HepG2 (cell line): Measurements from ENCODE around the gene COL4A2. TPM values are rescaled to one million over a fixed set of nuclear protein-coding genes. Genes with fewer than 3 reads are reported as not detected.

Source experiments
- AHR ChIP-seq: IDR thresholded peaks from 2 replicates; pipeline ENCODE4 v1.6.1; 2018; ENCODE audit warnings: missing genetic modification reagents, missing compliant biosample characterization
- CEBPB ChIP-seq: IDR thresholded peaks from 2 replicates; pipeline ENCODE4 v1.6.1; 2011; ENCODE audit warnings: low read depth, low read length, improper control_type of control experiment, borderline replicate concordance
- ESRRA ChIP-seq: sonication (generic); formaldehyde crosslinking; IDR thresholded peaks from 2 replicates; pipeline ENCODE4 v1.5.1; 2020; ENCODE audit warnings: mild to moderate bottlenecking, low read depth, missing genetic modification reagents
- GFI1 ChIP-seq: sonication (generic); formaldehyde crosslinking; IDR thresholded peaks from 2 replicates; pipeline ENCODE4 v1.5.0; 2020; ENCODE audit warnings: missing genetic modification reagents, mild to moderate bottlenecking, borderline replicate concordance
- KLF12 ChIP-seq: sonication (generic); formaldehyde crosslinking; IDR thresholded peaks from 2 replicates; pipeline ENCODE4 v1.4.0; 2020; ENCODE audit warnings: missing genetic modification reagents, borderline replicate concordance
- KLF6 ChIP-seq: IDR thresholded peaks from 2 replicates; pipeline ENCODE4 v1.8.0; 2016; ENCODE audit warnings: missing biosample characterization, missing genetic modification reagents
- NFKB2 ChIP-seq: sonication (generic); formaldehyde crosslinking; IDR thresholded peaks from 2 replicates; pipeline ENCODE4 v1.4.0; 2020; ENCODE audit warnings: missing genetic modification reagents, borderline replicate concordance
- PHF20 ChIP-seq: sonication (generic); formaldehyde crosslinking; IDR thresholded peaks from 2 replicates; pipeline ENCODE4 v1.5.0; 2020; ENCODE audit warnings: mild to moderate bottlenecking, missing genetic modification reagents
- SOX5 ChIP-seq: IDR thresholded peaks from 2 replicates; pipeline ENCODE4 v1.6.1; 2016; ENCODE audit warnings: borderline replicate concordance
- SOX6 ChIP-seq, 2 experiments: fragments of 450-650 bp in 1 of 2; sonication (generic) in 1 of 2; formaldehyde crosslinking in 1 of 2; IDR thresholded peaks; 2 replicates each; pipeline versions ENCODE4 v1.4.0 to v1.6.1; 2017 to 2020; ENCODE audit warnings: antibody characterized with exemption in 1 of 2, mild to moderate bottlenecking in 1 of 2, missing genetic modification reagents in 1 of 2
- SP4 ChIP-seq: sonication (generic); formaldehyde crosslinking; IDR thresholded peaks from 2 replicates; pipeline ENCODE4 v1.8.1; 2023; ENCODE audit warnings: mild to moderate bottlenecking, missing genetic modification reagents
- TAF15 ChIP-seq: fragments of 200-400 bp; formaldehyde crosslinking; IDR thresholded peaks from one replicate; pipeline ENCODE4 v1.6.1; 2018; ENCODE audit warnings: mild to moderate bottlenecking, low read depth, low read length; ENCODE audit not compliant: poor library complexity, severe bottlenecking
- TBX2 ChIP-seq: sonication (generic); formaldehyde crosslinking; IDR thresholded peaks from 2 replicates; pipeline ENCODE4 v1.5.0; 2020; ENCODE audit warnings: missing genetic modification reagents, mild to moderate bottlenecking, borderline replicate concordance
- ZNF12 ChIP-seq: sonication (generic); formaldehyde crosslinking; IDR thresholded peaks from 2 replicates; pipeline ENCODE4 v1.5.0; 2020; ENCODE audit warnings: missing genetic modification reagents
- ZNF484 ChIP-seq: sonication (generic); formaldehyde crosslinking; IDR thresholded peaks from 2 replicates; pipeline ENCODE4 v1.5.1; 2020; ENCODE audit warnings: mild to moderate bottlenecking, low read depth, missing genetic modification reagents, borderline replicate concordance
- ZSCAN25 ChIP-seq: sonication (generic); formaldehyde crosslinking; IDR thresholded peaks from 2 replicates; pipeline ENCODE4 v1.8.0; 2022; ENCODE audit warnings: mild to moderate bottlenecking, missing genetic modification reagents
- ZSCAN29 ChIP-seq: sonication (generic); formaldehyde crosslinking; conservative IDR thresholded peaks from 2 replicates; pipeline ENCODE4 v1.4.0; 2020; ENCODE audit warnings: mild to moderate bottlenecking, missing genetic modification reagents
- ZSCAN31 ChIP-seq: sonication (generic); formaldehyde crosslinking; IDR thresholded peaks from 2 replicates; pipeline ENCODE4 v1.5.0; 2020; ENCODE audit warnings: low read depth, mild to moderate bottlenecking, missing genetic modification reagents
- ZSCAN9 ChIP-seq: IDR thresholded peaks from 2 replicates; pipeline ENCODE4 v1.6.1; 2016; ENCODE audit warnings: borderline replicate concordance
- polyA plus RNA-seq, 8 experiments: library from polyadenylated mRNA; depleted of rRNA in 3 of 8; stranded (reverse) in 7 of 8; unstranded in 1 of 8; fragments of >200 nt; fragmentation: Illumina TruSeq in 4 of 8; extraction: Trizol in 4 of 8; gene quantifications; 2 replicates each; pipeline versions ENCODE4 v1.2.1 to v1.2.3, GENCODE V29; 2011 to 2016; ENCODE audit warnings: low read depth in 4 of 8, missing spikeins in 1 of 8, mixed read lengths in 1 of 8; ENCODE audit not compliant: insufficient read depth in 1 of 8
- total RNA-seq, 5 experiments: library from RNA; depleted of rRNA; stranded (reverse); fragments of >200 nt; fragmentation: Illumina TruSeq; extraction: Trizol; gene quantifications; 2 replicates each; pipeline ENCODE4 v1.2.3, GENCODE V29; 2016; ENCODE audit warnings: low read depth in 1 of 5
- TF ChIP-seq, protein P1 (sequence below): IDR thresholded peaks from 2 replicates; pipeline ENCODE4 v1.6.1; 2012; ENCODE audit warnings: inconsistent platforms
- TF ChIP-seq, protein P2 (sequence below): IDR thresholded peaks from 2 replicates; pipeline ENCODE4 v1.6.1; 2016; ENCODE audit warnings: missing compliant biosample characterization, missing genetic modification reagents, borderline replicate concordance
- TF ChIP-seq, protein P3 (sequence below): sonication (generic); formaldehyde crosslinking; IDR thresholded peaks from 2 replicates; pipeline ENCODE4 v1.5.0; 2020; ENCODE audit warnings: missing genetic modification reagents
- TF ChIP-seq, protein P4 (sequence below): IDR thresholded peaks from 2 replicates; pipeline ENCODE4 v1.6.1; 2016; ENCODE audit warnings: missing genetic modification reagents, missing compliant biosample characterization
- TF ChIP-seq, protein P5 (sequence below): sonication (generic); formaldehyde crosslinking; IDR thresholded peaks from 2 replicates; pipeline ENCODE4 v1.4.0; 2020; ENCODE audit warnings: missing genetic modification reagents

Gene COL4A2
- total and polyA plus RNA-seq, 2 of the 13 experiments (the other 11 are each of a cell fraction or from before 2014, with no cell fraction given): 0.22 to 1.9 TPM

DNA sequence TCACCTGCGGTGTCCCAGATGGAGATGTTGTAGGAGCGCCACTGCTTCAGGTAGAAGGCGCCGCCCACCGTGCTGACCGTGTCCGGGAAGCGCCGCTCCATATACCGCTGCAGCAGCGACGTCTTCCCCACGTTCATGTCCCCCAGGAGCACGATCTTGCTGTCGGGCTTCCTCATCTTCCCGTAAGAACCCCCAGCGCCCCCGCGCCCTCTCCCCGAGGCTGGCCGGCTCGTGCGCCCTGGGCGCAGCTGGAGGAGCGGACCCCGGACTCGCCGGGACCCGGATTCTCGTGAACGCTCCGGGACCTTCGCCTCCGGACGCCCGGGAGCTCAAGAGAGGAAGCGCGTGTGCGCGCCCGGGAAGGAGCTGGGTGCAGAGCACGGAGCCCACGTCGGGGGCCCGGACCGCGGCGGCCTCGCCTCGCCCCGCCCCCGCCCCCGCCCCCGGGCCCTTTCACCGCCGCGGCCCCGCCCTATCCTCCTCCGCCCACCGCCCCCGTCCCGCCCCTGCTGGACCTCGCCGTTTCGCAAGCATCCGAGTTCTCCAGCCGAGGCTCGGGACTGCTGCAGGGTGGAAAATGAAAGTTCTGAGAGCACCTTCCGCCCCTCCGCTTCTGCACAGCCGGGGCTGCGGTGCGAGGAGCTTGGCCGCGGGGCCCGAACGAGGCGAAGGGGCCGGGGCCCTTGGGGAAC is 254.4 kb downstream of the COL4A2 start, which contains the start of gene RAB20 (continued):
- TF ChIP-seq ZSCAN9 (CRISPR knock-in tag) (peak; percentile 52; the same call in 1 of the 2 replicates), ZSCAN29 (CRISPR knock-in tag) (0 out of 2 replicates have a peak, but pooled peaks have one; percentile 36), SOX6 (IDR thresholded peaks at IDR 0.05) (no peak), SOX6 (CRISPR knock-in tag; IDR thresholded peaks at IDR 0.05) (peak; percentile 30), SOX5 (peak; percentile 51; the same call in 1 of the 2 replicates), CEBPB (peak; percentile 87; the same call in 1 of the 2 replicates), ZSCAN25 (peak; percentile 81), KLF12 (CRISPR knock-in tag) (peak; percentile 72; the same call in 1 of the 2 replicates), ZNF484 (CRISPR knock-in tag) (no peak), AHR (no peak), SP4 (CRISPR knock-in tag) (peak; percentile 81), ZNF12 (peak; percentile 65; the same call in 1 of the 2 replicates), ESRRA (CRISPR knock-in tag) (no peak), PHF20 (CRISPR knock-in tag) (peak; percentile 35; the same call in 1 of the 2 replicates), TAF15 (peak; percentile 71), TBX2 (peak; percentile 45), GFI1 (CRISPR knock-in tag) (peak; percentile 66; the same call in 1 of the 2 replicates), ZSCAN31 (0 out of 2 replicates have a peak, but pooled peaks have one; percentile 23), NFKB2 (CRISPR knock-in tag) (peak; percentile 80; the same call in 1 of the 2 replicates), KLF6 (CRISPR knock-in tag) (peak; percentile 48; the same call in 1 of the 2 replicates)
- TF ChIP-seq, protein P1, sequence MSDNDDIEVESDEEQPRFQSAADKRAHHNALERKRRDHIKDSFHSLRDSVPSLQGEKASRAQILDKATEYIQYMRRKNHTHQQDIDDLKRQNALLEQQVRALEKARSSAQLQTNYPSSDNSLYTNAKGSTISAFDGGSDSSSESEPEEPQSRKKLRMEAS: peak; percentile 68
- TF ChIP-seq, protein P2, sequence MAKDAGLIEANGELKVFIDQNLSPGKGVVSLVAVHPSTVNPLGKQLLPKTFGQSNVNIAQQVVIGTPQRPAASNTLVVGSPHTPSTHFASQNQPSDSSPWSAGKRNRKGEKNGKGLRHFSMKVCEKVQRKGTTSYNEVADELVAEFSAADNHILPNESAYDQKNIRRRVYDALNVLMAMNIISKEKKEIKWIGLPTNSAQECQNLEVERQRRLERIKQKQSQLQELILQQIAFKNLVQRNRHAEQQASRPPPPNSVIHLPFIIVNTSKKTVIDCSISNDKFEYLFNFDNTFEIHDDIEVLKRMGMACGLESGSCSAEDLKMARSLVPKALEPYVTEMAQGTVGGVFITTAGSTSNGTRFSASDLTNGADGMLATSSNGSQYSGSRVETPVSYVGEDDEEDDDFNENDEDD: peak; percentile 50; the same call in 1 of the 2 replicates
- TF ChIP-seq, protein P3, sequence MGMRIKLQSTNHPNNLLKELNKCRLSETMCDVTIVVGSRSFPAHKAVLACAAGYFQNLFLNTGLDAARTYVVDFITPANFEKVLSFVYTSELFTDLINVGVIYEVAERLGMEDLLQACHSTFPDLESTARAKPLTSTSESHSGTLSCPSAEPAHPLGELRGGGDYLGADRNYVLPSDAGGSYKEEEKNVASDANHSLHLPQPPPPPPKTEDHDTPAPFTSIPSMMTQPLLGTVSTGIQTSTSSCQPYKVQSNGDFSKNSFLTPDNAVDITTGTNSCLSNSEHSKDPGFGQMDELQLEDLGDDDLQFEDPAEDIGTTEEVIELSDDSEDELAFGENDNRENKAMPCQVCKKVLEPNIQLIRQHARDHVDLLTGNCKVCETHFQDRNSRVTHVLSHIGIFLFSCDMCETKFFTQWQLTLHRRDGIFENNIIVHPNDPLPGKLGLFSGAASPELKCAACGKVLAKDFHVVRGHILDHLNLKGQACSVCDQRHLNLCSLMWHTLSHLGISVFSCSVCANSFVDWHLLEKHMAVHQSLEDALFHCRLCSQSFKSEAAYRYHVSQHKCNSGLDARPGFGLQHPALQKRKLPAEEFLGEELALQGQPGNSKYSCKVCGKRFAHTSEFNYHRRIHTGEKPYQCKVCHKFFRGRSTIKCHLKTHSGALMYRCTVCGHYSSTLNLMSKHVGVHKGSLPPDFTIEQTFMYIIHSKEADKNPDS (CRISPR knock-in tag): 0 out of 2 replicates have a peak, but pooled peaks have one; percentile 20
- TF ChIP-seq, protein P4, sequence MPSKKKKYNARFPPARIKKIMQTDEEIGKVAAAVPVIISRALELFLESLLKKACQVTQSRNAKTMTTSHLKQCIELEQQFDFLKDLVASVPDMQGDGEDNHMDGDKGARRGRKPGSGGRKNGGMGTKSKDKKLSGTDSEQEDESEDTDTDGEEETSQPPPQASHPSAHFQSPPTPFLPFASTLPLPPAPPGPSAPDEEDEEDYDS (CRISPR knock-in tag): peak; percentile 68; the same call in 1 of the 2 replicates
- TF ChIP-seq, protein P5, sequence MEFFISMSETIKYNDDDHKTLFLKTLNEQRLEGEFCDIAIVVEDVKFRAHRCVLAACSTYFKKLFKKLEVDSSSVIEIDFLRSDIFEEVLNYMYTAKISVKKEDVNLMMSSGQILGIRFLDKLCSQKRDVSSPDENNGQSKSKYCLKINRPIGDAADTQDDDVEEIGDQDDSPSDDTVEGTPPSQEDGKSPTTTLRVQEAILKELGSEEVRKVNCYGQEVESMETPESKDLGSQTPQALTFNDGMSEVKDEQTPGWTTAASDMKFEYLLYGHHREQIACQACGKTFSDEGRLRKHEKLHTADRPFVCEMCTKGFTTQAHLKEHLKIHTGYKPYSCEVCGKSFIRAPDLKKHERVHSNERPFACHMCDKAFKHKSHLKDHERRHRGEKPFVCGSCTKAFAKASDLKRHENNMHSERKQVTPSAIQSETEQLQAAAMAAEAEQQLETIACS (CRISPR knock-in tag): peak; percentile 80
